Measurements from ENCODE around the gene CATSPERB. TPM values are rescaled to one million over a fixed set of nuclear protein-coding genes. Genes with fewer than 3 reads are reported as not detected.
"Not testable (repeated sequence)": the region's sequence is repeated elsewhere in the genome, so short reads cannot be mapped to it uniquely, and the experiment has no call there.

The CATSPERB gene
- total RNA-seq, 4 donors from 2014 or later, result 1.8 to 12.1 (median 3.4) TPM

- Histone ChIP-seq H3K27ac (no peak overlapping the region), H3K9me3 (no peaks in the 10 kb centered on the region), H3K4me1 (peaks cover 5 to 12% of the 10 kb centered on the region in 2 donors), H3K4me3 (replicated peaks in 1 of 3) (no peak overlapping the region), H3K36me3 (no peaks in the 10 kb centered on the region), H3K27me3 (no peaks in the 10 kb centered on the region)
- intact Hi-C loops (cut with DNase I), result no loop called here
- WGBS, 2 donors, result 95% methylated on average over 2 of the region's 2 CpGs
- no peak for TF ChIP-seq CTCF (IDR thresholded peaks at IDR 0.05)
- TF ChIP-seq POLR2A (IDR thresholded peaks at IDR 0.05), result no peak
- no peak for DNase-seq
Observed at GRCh38 chr14:91748049-91748448, 16.2 kb upstream of the CATSPERB start.

GRCh38 chr14:91745344-91745743 lies 13.5 kb upstream of the CATSPERB start:
- no peaks in the 10 kb centered on the region for H3K36me3 ChIP-seq
- no peak for DNase-seq
- no peaks in the 10 kb centered on the region for H3K27me3 ChIP-seq
- H3K9me3 ChIP-seq, result no peaks in the 10 kb centered on the region
- 87 to 100% methylated on average over 1 of the region's 1 CpG for WGBS, 2 donors
- H3K27ac ChIP-seq, result no peak overlapping the region
- H3K4me3 ChIP-seq (replicated peaks in 1 of 3), result no peak overlapping the region
- TF ChIP-seq CTCF (IDR thresholded peaks at IDR 0.05), result no peak
- no peak for TF ChIP-seq POLR2A (IDR thresholded peaks at IDR 0.05)
- no peaks in the 10 kb centered on the region for H3K4me1 ChIP-seq
- intact Hi-C loops (cut with DNase I), result no loop called here

- intact Hi-C loops (cut with DNase I), result no loop called here
- H3K9me3 ChIP-seq, result no peaks in the 10 kb centered on the region
- no peak overlapping the region for H3K27ac ChIP-seq
- no peaks in the 10 kb centered on the region for H3K36me3 ChIP-seq
- WGBS, 2 donors, result 89 to 91% methylated on average over 2 of the region's 2 CpGs
- TF ChIP-seq CTCF (IDR thresholded peaks at IDR 0.05) (no peak), POLR2A (IDR thresholded peaks at IDR 0.05) (no peak)
- H3K4me3 ChIP-seq (replicated peaks in 1 of 3), result no peak overlapping the region
- DNase-seq, result no peak
- H3K27me3 ChIP-seq, result no peaks in the 10 kb centered on the region
- no peaks in the 10 kb centered on the region for H3K4me1 ChIP-seq
Observed at GRCh38 chr14:91744068-91744480, 12.2 kb upstream of the CATSPERB start.

- no peak for TF ChIP-seq POLR2A (IDR thresholded peaks at IDR 0.05)
- TF ChIP-seq CTCF (IDR thresholded peaks at IDR 0.05), result no peak
- no peak for DNase-seq
- Histone ChIP-seq H3K27ac (no peak overlapping the region), H3K9me3 (no peaks in the 10 kb centered on the region), H3K4me3 (replicated peaks in 1 of 3) (no peak overlapping the region), H3K36me3 (no peaks in the 10 kb centered on the region), H3K4me1 (no peaks in the 10 kb centered on the region), H3K27me3 (no peaks in the 10 kb centered on the region)
- intact Hi-C loops (cut with DNase I), result no loop called here
- WGBS, 2 donors, result 90 to 94% methylated on average over 2 of the region's 2 CpGs
Observed at GRCh38 chr14:91743305-91743653, 11.4 kb upstream of the CATSPERB start.

- Histone ChIP-seq H3K4me3 (replicated peaks in 1 of 3) (no peak overlapping the region), H3K27me3 (no peaks in the 10 kb centered on the region), H3K4me1 (no peaks in the 10 kb centered on the region), H3K27ac (no peak overlapping the region), H3K9me3 (no peaks in the 10 kb centered on the region), H3K36me3 (no peaks in the 10 kb centered on the region)
- DNase-seq, result no peak
- intact Hi-C loops (cut with DNase I), result no loop called here
- WGBS, 2 donors, result 92 to 98% methylated on average over 1 of the region's 1 CpG
- TF ChIP-seq CTCF (IDR thresholded peaks at IDR 0.05), result no peak
- no peak for TF ChIP-seq POLR2A (IDR thresholded peaks at IDR 0.05)
Observed at GRCh38 chr14:91742621-91743304, 10.9 kb upstream of the CATSPERB start.

GRCh38 chr14:91739867-91740266 lies 8.0 kb upstream of the CATSPERB start:
- H3K4me1 ChIP-seq; intact Hi-C loops (cut with DNase I); H3K27ac ChIP-seq; H3K36me3 ChIP-seq; DNase-seq; H3K4me3 ChIP-seq (replicated peaks in 1 of 3); H3K9me3 ChIP-seq; H3K27me3 ChIP-seq: not testable (repeated sequence)
- WGBS, 2 donors, result 91 to 92% methylated on average over 2 of the region's 2 CpGs

Measured in thyroid gland (tissue), 4 donors.